SH-SY5Y (cell line): ENCODE data around the gene PYM1.

Experiments
- GATA2 ChIP-seq: IDR thresholded peaks from 2 replicates; pipeline ENCODE4 v1.6.1; 2011; ENCODE audit warnings: mild to moderate bottlenecking, low read depth, low read length
- GATA3 ChIP-seq: IDR thresholded peaks from 2 replicates; pipeline ENCODE4 v1.6.1; 2011; ENCODE audit warnings: low read depth, mild to moderate bottlenecking, low read length, moderate library complexity

- TF ChIP-seq GATA3, result no peak
- TF ChIP-seq GATA2, result no peak
Measured at GRCh38 chr12:55861396-55861795, 66.3 kb downstream of the PYM1 start.
